GM19328 (cell line): ENCODE results near the gene ADAM22.
A peak's percentile ranks its signal among the peaks of the same experiment; 100 is the strongest.

Source experiments
- ATAC-seq: cut with Tn5 transposase; IDR thresholded peaks from one replicate; pipeline ENCODE4 v1.9.1; 2021; ENCODE audit warnings: mild to moderate bottlenecking, moderate library complexity; ENCODE audit not compliant: unreplicated experiment

Gene ADAM22

DNA sequence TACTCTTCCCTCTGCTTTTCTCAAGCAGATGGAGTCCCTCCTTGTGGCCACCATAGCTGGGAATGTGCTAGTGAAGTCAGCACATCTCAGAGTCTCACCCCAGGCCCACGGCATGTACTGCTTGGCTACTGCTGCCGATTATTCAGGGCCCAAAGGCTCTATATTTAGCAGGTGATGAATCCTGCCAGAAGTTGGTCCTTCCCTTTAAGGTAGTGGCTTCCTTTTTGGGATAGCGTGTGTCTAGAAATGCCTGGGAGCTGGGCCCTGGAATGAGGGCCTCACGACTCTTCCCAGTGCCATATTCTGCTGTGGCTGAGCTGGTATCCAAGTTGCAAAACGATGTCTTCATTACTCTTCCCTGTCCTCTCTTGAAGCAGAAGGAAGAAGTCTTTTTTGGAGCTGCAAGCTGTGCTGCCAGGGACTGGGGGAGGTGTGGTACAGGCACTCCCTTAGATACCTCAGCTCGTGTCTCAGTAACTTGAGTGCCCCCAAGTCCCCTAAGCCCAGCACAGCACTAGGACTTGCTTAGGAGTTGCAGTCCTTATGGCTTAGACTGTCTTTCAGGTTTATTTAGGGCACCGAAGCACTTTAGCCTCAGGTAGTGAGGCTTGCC is 100.1 kb downstream of the ADAM22 start:
- no peak for ATAC-seq

GRCh38 chr7:88037050-88037449 is 103.0 kb downstream of the ADAM22 start:
- no peak for ATAC-seq

DNA sequence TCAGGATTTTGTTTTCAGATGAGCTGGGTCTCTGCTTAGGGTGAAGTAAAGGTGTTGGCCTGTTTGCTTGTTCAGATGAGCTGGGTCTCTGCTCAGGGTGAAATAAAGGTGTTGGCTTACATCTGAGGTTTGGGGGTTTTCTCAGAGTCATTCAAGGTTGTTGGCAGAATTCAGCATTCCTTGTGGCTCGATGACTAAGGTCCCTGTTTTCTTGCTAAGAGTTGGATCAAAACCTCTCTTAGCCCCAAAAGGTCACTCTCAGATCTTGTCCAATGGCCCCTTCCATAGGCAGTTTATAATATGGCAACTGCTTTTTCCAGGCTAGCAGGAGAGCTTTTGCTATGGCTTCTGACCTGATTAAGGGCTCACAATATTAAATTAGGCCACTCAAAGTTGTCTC is 106.6 kb downstream of the ADAM22 start:
- ATAC-seq = no peak

GRCh38 chr7:88041583-88041982 is 107.5 kb downstream of the ADAM22 start:
- ATAC-seq = no peak

DNA sequence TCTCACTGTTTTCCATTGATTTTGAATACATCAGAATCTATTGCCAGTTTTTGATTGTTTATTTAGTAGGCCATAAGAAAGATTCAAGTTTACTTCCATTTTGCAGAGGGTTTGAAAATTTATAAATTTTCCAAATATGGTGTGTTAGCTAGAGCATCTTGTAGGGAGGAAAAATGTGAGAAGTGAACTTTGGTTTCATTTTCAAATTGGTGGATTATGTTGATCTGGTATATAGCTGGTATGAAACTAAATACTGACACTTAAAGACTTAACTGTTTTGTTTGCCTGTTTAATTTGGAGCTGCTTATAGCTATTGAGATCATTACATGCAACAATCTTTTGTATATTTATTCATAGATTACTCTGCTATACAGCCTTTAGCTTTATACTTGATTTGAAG is 108.1 kb downstream of the ADAM22 start:
- no peak for ATAC-seq

- no peak for ATAC-seq
Observed at GRCh38 chr7:88042803-88043202, 108.8 kb downstream of the ADAM22 start.

- no peak for ATAC-seq
Observed at GRCh38 chr7:88044069-88044468, 110.0 kb downstream of the ADAM22 start.

GRCh38 chr7:88046839-88047573 is 113.0 kb downstream of the ADAM22 start:
- no peak for ATAC-seq

DNA sequence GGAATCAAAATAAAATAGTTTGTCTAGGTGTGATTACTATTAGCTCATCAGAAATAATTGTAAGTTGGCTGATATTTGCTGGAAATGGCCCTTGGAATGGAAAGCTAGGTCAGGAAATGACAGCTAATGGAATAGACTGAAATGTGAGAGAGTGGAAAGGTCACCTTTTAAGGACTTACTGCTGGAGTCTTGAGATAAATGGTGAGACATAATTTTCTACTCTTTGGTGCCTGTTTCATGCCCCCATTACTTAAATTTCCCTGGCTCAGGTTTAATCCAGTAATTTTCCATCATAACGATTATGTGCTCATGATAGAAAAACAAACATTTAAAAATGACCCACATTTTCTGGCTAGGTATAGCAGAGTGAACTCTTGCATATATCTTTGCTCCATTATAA is 123.6 kb downstream of the ADAM22 start:
- ATAC-seq = no peak

GRCh38 chr7:88062238-88062637 is 128.2 kb downstream of the ADAM22 start:
- no peak for ATAC-seq

DNA sequence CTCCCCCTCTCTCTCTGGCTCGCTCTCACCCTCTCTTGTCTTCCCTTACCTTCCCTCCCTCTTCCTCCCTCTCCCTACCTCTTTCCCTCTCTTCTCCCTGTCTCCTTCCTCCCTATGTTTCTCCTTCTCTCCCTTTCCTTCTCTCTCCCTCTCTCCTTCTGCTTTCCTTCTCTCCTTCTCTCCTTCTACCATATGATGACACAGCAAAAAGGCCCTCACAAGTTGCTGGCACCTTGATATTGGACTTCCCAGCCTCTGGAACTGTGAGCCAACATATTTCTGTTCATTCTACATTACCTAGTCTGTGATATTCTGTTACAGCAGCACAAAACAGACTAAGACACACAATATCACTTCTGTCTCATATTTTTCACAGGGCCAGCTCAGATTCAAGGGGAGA is 135.0 kb downstream of the ADAM22 start:
- no peak for ATAC-seq

GRCh38 chr7:88071994-88072714 is 138.1 kb downstream of the ADAM22 start:
- ATAC-seq = peak; percentile 81

DNA sequence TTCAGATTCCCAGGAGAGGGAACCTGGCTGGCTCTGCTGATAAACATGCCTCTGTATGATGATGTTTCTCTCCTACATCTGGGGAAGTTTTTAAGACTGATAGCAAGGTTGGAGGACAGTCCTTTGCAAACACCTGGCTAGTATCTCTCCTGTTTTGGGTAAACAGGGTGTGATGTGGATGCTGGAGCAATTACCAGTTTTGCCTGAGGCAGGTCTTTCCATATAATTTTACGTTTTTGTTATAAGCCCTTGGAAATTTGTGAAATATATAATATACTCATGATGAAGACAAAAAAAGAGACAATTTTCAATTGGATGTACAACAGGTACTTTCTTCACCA is 138.6 kb downstream of the ADAM22 start:
- peak; percentile 32 for ATAC-seq

- ATAC-seq = no peak
Observed at GRCh38 chr7:88073626-88074025, 139.6 kb downstream of the ADAM22 start.

DNA sequence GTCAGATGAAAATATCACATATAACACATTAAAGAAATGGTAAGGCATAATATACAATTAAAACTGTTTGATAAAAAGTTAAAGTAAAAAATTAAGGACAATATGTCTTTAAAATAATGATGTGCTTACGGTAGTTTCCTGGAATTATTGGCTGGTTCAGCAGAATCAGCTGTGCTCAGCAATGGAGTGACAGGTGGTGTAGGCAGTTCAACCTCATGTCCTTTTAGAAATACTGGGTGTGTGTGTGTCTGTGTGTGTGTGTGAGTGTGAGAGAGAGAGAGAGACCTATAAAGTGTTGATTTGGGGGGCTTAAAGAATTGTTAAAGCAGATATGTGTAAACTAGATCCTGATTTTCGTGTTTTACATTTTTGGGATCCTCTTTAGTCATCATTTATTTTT is 141.2 kb downstream of the ADAM22 start:
- no peak for ATAC-seq

- ATAC-seq = no peak
Observed at GRCh38 chr7:88083883-88084282, 149.8 kb downstream of the ADAM22 start.

- no peak for ATAC-seq
Observed at GRCh38 chr7:88089561-88089960, 155.5 kb downstream of the ADAM22 start.

DNA sequence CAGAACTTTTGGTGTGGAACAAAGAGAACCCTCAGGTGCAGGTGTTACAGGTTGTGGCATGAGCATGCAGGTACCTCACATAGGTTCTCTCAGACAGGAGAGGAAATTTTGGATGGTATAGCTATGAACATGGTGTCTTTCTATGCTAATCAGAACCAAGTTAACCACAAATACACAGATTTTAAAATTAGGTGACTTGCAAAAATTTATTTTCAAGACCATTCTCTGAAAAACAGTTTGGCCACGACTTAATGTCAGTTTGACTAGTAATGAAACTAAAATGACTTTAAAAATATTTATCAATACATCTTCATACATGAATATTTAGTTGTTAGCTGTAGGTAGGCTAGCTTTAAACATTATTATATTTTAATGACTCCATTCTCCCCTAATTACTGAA is 156.2 kb downstream of the ADAM22 start:
- no peak for ATAC-seq

DNA sequence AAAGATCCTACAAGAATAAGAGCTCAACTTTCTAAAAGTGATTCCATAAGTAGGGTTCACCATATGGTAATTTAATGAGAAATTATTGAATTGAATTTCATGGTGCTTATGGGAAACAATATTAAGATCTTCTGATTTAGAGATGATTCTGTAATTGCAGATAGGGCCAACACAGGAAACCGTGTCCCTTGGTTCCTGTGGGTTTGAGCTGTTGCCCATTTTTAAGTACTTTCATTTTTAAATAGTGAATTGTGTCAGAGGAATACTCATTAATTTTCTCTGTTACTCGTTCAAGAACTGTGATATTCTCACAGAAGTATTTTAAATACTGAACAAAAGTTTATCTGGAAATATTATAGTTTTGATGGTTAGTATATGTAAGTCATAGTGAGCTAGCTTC is 156.6 kb downstream of the ADAM22 start:
- peak; percentile 58 for ATAC-seq

- ATAC-seq = no peak
Observed at GRCh38 chr7:88091988-88092675, 158.1 kb downstream of the ADAM22 start.

GRCh38 chr7:88092676-88092999 is 158.6 kb downstream of the ADAM22 start:
- no peak for ATAC-seq

GRCh38 chr7:88101769-88102168 is 167.7 kb downstream of the ADAM22 start:
- ATAC-seq = no peak
